GM19372 (cell line): ENCODE measurements around the gene TBC1D26.
"Not testable (repeated sequence)": the region's sequence is repeated elsewhere in the genome, so short reads cannot be mapped to it uniquely, and the experiment has no call there.

Source experiments
- ATAC-seq: cut with Tn5 transposase; IDR thresholded peaks from one replicate; pipeline ENCODE4 v1.9.1; 2021; ENCODE audit warnings: mild to moderate bottlenecking, low read depth, moderate library complexity; ENCODE audit not compliant: unreplicated experiment

The TBC1D26 gene

DNA sequence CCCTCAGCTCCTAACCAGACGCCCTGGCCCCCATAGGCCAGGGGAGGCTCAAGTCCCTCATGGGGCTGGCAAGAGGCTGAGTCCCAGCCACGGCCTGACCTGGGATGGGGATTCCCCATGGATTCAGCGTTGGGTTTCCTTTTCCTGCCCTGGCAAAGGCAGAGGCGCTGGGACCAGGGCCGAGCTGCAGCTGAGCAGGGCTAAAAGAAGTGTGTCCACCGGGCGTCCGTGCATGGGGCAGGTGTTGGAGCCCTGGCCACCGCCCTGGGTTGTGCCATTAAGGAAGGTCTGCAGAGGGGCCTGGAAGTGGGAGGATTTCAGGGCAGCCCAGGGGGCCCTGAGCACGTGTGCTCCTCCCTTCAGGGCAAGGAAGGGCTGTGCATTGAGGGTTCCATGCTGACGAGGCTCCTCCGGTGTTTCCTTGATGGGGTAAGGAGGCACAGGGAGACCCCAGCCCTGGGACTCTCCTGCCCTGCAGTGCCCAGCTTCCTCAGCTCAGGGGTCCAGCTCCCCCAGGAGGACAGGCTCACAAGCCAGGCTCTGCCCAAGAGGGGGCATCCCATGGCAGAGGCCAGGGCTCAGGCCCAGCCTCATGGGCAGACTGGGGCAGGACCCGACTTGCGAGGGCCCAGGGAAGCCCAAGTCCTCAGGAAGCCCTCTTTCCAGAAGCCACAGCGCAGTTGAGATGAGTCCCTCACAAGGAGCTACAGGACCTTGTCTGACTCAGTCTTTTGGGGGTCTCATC lies 10.1 kb downstream of the TBC1D26 start:
- ATAC-seq, result no peak

DNA sequence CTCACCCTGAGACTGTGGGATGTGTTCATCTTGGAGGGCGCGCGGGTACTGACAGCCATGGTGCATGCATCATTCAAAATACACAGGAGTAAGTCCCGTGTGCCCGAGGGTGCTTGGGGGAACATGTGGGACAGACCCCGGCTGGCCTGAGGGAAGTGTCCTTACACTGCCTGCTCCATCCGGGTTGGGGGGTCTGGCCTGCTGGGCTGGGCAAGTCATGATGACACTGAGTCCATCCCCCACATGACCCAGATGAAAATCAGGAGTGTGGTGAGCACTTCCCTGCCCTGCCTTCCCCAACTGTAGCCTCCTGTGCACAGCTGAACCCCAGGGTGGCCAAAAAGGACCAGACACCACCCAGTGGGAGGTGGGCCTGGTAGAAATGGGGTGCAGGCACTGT lies 10.8 kb downstream of the TBC1D26 start:
- ATAC-seq, result no peak

DNA sequence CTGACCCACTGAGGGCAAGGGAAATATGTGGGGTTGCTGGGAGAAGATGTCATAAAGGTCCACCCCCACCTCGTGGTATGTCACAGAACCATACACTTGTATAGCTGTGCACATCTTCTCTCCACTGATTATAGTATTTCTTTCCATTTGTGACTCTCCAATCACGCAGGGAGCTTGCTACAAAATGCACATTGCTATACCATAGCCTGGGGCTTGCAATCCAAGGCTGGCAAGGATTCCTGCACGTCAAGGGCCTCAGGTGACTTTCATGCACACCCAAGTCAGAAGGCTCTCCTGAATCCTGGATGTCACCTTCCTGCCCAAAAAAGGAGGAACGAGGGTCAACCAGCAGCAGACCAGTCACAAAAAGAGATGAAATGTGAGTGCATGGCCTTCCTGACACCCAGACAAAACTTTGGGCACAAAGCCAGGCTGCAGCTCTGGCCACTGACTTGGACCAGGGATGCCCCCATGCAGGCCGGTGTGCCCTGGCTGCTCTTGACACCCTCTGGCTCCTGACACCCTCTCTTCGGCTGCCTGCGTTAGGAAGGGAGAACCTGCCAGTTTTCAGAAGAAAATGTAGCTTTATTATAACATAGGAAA lies 12.1 kb downstream of the TBC1D26 start:
- no peak for ATAC-seq

DNA sequence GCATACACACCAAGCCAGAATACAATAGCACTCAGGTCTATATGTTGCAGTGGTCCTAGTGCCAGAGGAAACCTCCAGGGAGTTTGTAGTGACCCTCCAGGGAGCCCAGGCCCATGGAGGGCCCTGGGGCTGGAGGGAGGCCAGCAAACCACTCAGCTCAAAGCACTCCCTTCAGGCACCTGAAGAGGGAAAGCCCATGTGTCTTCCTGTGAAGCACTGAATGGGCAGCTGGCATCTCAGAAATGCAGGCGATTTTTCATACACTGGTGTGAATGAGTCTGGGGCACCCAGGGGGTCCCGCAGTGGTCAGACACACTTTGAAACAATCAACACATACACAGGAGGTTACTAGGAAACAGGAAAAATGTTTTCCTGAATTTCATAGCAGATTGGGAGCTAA lies 12.8 kb downstream of the TBC1D26 start:
- no peak for ATAC-seq

DNA sequence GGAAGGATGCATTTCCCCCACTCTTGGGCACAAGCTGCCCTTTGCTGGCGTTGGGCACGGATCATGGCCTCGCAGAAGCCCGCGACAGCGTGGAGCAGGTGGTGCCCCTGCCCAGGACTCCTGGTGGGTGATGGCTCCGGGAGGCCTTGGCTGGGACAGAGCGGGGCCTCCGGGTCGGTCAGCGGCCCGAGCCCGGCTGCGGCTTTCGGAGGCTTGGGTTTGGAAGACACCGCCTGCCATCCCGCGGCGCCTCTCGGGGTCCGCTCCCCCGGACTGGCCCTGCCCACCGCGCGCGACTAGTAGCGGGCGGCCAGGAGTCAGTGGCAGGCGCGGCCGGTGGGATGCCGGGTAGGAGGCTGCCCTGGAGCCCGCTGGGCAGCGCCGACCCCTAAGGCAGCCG lies 17.3 kb downstream of the TBC1D26 start:
- not testable (repeated sequence) for ATAC-seq

DNA sequence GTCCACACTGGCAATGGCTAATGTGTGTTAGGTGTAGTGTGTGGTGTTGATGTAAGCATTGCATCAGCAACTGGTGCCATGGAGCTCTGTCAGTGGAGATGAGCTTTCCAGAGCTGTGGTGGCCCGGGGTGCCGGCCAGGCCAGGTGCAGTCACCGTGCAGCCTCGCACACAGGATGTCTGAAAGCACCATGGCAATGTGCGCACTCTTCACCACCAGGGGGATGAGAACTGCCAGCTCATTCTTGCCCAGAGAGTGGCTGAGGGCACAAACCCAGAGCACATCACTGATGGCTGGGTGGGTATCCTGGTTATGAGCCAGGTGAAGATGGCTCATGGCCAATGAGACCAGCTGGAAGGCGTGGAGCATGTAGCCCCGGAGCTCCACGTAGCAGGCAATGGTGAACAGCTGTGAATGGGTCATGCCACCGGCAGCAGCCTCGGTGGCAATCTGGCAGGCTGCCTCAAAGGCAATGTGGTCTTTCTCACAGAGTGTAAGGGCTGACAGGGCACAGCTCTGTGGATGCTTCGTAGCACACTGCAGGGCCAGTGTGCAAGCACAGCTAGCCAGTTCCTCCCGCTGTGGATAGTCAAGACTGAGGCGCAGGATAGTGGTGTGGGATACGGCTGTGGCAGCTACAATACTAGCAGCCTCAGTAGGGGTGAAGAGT lies 36.9 kb downstream of the TBC1D26 start:
- not testable (repeated sequence) for ATAC-seq

DNA sequence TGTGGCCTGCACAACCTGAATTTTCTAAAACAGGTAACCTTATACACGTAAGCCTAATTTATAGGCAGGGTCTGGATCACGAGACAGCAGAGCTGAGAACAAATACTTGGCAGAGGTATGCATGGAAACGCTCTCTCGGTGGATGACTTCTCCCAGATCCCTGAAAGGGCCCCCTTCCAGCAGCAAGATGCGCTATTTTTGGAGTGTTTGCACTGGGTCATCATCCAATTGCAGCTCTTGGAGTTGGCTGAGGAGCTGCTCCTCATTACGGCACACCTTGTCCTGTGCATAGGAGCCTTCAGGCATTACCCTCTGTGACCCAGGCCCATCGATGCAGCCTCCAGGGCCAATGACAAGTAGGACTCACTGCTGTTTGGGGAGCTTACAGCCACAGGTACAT lies 38.6 kb downstream of the TBC1D26 start:
- not testable (repeated sequence) for ATAC-seq

DNA sequence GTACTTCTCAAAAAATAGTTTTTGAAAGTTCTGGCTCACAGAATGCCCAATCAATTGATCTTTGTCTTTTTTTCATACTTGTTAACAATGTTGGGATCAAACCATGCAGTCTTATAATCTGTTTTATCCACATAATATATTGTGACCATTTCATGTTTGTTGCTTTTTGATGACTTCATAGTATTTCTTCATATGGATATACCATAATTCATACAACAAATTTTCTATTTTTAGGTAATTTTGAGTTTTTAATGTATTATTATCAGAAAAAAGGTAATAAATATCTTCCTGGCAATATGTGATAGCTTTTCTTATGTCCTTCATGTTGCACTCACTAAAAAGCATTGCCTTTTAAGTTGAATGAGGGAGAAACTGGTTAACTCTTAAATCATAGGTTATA lies 44.8 kb downstream of the TBC1D26 start:
- ATAC-seq, result no peak

DNA sequence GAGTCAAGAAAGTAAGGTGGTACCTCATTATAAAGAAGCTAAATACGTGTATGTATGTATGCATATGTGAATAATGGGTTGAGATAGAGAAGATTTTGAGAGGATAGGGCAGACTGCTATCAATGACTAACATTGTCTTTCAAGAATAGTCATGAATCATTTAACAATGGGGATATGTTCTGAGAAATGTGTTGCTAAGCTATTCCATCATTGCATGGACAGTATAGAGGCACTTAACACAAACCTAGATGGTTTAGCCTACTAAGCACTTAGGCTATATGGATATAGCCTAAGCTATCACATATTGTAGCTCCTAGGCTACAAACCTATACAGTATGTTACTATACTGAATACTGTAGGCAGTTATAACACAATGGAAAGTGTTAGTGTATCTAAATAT lies 45.2 kb downstream of the TBC1D26 start:
- ATAC-seq, result no peak

DNA sequence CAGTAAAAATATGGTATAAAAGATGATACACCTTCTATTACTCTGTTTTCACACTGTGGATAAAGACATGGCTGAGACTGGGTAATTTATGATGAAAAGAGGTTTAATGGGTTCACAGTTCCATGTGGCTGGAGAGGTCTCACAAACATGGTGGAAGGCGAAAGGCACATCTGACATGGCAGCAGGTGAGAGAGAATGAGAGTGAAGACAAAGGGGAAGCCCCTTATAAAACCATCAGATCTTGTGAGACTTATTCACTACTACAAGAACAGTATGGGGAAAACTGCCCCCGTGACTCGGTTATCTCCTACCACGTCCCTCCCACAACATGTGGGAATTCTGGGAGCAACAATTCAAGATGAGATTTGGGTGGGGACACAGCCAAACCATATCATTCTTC lies 45.6 kb downstream of the TBC1D26 start:
- ATAC-seq, result no peak

DNA sequence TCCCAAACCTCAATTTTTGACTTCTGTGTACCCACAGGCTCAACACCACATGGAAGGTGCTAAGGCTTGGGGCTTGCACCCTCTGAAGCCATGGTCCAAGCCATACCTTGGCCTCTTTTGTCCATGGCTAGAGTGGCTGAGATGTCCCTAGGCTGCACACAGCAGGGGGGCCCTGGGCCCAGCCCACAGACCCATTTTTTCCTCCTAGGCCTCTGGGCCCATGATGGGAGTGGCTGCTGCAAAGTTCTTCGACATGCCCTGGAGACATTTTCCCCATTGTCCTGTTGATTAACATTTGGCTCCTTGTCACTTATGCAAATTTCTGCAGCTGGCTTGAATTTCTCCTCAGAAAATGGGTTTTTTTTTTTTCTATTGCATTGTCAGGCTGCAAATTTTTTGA lies 47.0 kb downstream of the TBC1D26 start:
- ATAC-seq, result no peak

DNA sequence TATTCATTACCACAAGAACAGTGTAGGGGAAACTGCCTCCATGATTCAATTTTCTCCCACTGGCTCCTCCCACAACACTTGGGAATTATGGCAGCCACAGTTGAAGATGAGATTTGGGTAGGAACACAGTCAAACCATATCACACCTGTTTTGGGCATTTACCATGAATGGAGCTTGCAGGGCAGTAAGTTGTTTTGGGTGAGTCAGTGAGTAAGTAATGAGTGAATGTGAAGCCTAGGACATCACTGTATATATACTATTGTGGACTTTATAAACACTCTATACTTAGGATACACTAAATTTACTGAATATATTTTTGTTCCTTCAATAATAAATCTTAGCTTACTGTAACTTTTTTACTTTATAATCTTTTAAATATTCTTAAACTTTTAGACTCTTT lies 48.1 kb downstream of the TBC1D26 start:
- ATAC-seq, result no peak

DNA sequence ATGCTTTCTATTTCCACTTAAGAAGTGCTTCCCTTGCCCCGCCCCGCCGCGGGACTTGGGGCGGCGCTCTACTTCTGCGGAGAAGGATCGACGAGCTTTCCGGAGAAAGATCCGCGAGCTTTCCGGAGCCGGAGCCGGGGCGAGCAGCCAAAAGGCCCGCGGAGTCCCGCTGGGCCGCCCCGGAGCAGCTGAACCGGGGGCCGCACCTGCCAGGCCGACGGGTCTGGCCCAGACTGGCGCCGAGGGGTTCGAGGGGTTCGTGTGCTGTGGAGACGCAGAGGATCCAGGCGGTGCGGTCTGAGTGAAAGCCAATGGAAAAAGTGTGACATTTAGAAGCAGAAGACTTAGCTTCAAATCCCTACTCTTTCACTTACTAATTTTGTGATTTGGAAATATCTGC lies 50.8 kb downstream of the TBC1D26 start:
- ATAC-seq, result no peak

DNA sequence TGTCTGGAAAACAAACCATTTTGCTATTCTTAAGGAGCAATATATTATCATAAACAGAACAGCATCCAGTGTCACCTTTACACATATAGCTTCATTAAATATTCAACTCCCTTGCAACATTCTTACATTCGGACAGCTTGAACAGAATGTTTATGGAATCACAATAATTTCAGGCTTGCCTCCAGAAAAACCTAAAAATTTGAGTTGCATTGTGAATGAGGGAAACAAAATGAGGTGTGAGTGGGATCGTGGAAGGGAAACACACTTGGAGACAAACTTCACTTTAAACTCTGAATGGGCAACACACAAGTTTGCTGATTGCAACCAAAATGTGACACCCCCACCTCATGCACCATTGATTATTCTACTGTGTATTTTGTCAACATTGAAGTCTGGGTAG lies 51.4 kb downstream of the TBC1D26 start:
- ATAC-seq, result no peak

DNA sequence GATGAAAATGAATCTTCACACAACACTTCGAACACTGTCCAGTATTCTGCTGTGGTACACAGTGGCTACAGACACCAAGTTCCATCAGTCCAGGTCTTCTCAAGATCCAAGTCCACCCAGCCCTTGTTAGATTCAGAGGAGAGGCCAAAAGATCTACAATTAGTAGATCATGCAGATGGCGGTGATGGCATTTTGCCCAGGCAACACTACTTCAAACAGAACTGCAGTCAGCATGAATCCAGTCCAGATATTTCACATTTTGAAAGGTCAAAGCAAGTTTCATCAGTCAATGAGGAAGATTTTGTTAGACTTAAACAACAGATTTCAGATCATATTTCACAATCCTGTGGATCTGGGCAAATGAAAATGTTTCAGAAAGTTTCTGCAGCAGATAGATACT lies 52.3 kb downstream of the TBC1D26 start:
- ATAC-seq, result not testable (repeated sequence)

DNA sequence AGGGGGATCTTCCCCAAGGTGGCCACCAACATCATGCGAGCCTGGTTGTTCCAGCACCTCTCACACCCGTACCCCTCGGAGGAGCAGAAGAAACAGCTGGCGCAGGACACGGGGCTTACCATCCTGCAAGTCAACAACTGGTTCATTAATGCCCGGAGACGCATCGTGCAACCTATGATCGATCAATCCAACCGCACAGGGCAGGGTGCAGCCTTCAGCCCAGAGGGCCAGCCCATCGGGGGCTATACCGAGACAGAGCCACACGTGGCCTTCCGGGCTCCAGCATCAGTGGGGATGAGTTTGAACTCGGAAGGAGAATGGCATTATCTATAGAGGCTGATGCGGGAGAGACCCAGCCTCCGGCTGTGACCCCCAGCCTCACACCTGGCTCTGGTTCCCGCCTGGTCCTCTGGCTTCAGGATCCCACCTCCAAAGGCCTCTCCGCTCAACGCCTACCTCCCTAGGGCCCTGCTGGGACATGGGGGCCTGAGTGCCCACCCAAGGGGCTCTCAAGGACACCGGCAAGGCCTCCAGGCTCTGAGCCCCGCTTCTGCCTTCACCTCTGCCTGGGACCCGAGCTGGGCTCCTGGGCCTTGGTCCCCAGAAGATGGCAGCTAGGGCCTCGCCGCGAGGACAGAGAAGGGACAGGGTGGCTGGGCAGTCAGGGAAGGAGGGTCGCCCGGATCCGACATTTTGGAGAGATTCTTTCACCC lies 55.4 kb downstream of the TBC1D26 start:
- ATAC-seq, result not testable (repeated sequence)

DNA sequence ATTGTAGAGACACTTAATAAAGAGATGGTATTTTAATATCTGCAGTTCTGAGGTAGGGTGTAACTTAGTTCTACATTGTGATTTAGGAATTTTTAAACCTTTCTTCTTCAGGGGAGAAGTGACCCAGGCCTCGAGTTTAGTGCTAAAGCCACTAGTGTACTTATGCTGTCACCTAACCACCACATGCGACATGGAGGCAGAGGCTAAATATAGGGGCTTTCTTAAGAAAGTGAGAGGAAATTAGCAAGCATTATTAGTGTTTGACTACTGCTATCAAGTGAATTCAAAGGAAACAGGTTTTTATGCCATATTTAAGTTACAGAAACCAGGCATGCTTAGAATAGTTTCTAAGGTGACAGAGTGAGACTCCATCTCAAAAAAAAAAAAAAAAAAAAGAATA lies 56.3 kb downstream of the TBC1D26 start:
- not testable (repeated sequence) for ATAC-seq
